Upper lobe of right lung (tissue), 1 donor: Measurements from ENCODE around the gene CAPZB. TPM values are rescaled to one million over a fixed set of nuclear protein-coding genes. Genes with fewer than 3 reads are reported as not detected.
A peak's percentile ranks its signal among the peaks of the same experiment; 100 is the strongest.

Experiments
- ATAC-seq: fragments of 200-7000 bp; cut with Tn5 transposase; one replicate; pipeline ENCODE4 v1.9.1; 2020; ENCODE audit warnings: mild to moderate bottlenecking, moderate library complexity
- DNase-seq: peaks from one replicate; pipeline ENCODE4 v3.0.0-alpha.2; 2020
- H3K27ac ChIP-seq: fragments of 200-600 bp; one replicate; pipeline ENCODE4 v1.8.0; 2022
- H3K27me3 ChIP-seq: fragments of 200-600 bp; one replicate; pipeline ENCODE4 v1.8.0; 2022; ENCODE audit warnings: mild to moderate bottlenecking
- H3K36me3 ChIP-seq: fragments of 200-600 bp; one replicate; pipeline ENCODE4 v1.8.0; 2022
- H3K4me1 ChIP-seq: fragments of 200-600 bp; one replicate; pipeline ENCODE4 v1.8.0; 2022
- H3K4me3 ChIP-seq: fragments of 200-600 bp; one replicate; pipeline ENCODE4 v1.8.0; 2022; ENCODE audit warnings: mild to moderate bottlenecking
- H3K9me3 ChIP-seq: fragments of 200-600 bp; one replicate; pipeline ENCODE4 v1.8.0; 2022
- CTCF ChIP-seq: fragments of 200-600 bp; IDR thresholded peaks from one replicate; pipeline ENCODE4 v1.8.0; 2022; ENCODE audit warnings: antibody characterized with exemption
- intact Hi-C: fragments of 100-400 bp; cut with DNase I; formaldehyde crosslinking; loops from one replicate; pipeline ENCODE4 v1.11.0; 2022
- total RNA-seq: library from RNA; stranded (reverse); fragmentation: NEBNext Ultra II Directional; extraction: Animal tissue kit (Norgen Biotek cat#: 25700); gene quantifications from one replicate; pipeline ENCODE4 v1.2.1, GENCODE V29; 2021
- donor health status: DM: no; HTN: yes; CAD: no; lungs with severe emphysema.

The CAPZB gene
- total RNA-seq, 1 donor from 2014 or later: 237 TPM

- Histone ChIP-seq H3K36me3 (no peaks in the 10 kb centered on the region), H3K4me3 (no peak overlapping the region), H3K27me3 (no peaks in the 10 kb centered on the region), H3K9me3 (no peaks in the 10 kb centered on the region), H3K4me1 (peaks cover 91% of the 10 kb centered on the region), H3K27ac (peak overlapping the region; percentile 68)
- ATAC-seq (peak; percentile 33), DNase-seq (no peak)
- no peak for TF ChIP-seq CTCF
- intact Hi-C loops: no loop called here
Observed at GRCh38 chr1:19450811-19451515, 34.4 kb downstream of the CAPZB start.

GRCh38 chr1:19449454-19450228, 35.7 kb downstream of the CAPZB start:
- peak overlapping the region; percentile 83 for H3K27ac ChIP-seq
- no peak overlapping the region for H3K4me3 ChIP-seq
- intact Hi-C loops: no loop called here
- DNase-seq (no peak), ATAC-seq (no peak)
- TF ChIP-seq CTCF: no peak
- no peaks in the 10 kb centered on the region for H3K9me3 ChIP-seq
- peaks cover 84% of the 10 kb centered on the region for H3K4me1 ChIP-seq
- no peaks in the 10 kb centered on the region for H3K27me3 ChIP-seq
- no peaks in the 10 kb centered on the region for H3K36me3 ChIP-seq

- Histone ChIP-seq H3K27me3 (no peaks in the 10 kb centered on the region), H3K36me3 (no peaks in the 10 kb centered on the region), H3K27ac (peak overlapping the region; percentile 83), H3K9me3 (no peaks in the 10 kb centered on the region), H3K4me1 (peaks cover 79% of the 10 kb centered on the region), H3K4me3 (no peak overlapping the region)
- DNase-seq (no peak), ATAC-seq (peak; percentile 65)
- no peak for TF ChIP-seq CTCF
- intact Hi-C loops: no loop called here
Observed at GRCh38 chr1:19448491-19449439, 36.6 kb downstream of the CAPZB start.

GRCh38 chr1:19447550-19447949, 37.8 kb downstream of the CAPZB start:
- TF ChIP-seq CTCF: no peak
- no peaks in the 10 kb centered on the region for H3K9me3 ChIP-seq
- no peaks in the 10 kb centered on the region for H3K36me3 ChIP-seq
- intact Hi-C loops: no loop called here
- DNase-seq (no peak), ATAC-seq (no peak)
- H3K27me3 ChIP-seq: no peaks in the 10 kb centered on the region
- peak overlapping the region; percentile 83 for H3K27ac ChIP-seq
- H3K4me3 ChIP-seq: no peak overlapping the region
- H3K4me1 ChIP-seq: peaks cover 72% of the 10 kb centered on the region
